Osteocyte (in vitro differentiated cells): ENCODE data around the gene ETHE1. TPM values are rescaled to one million over a fixed set of nuclear protein-coding genes. Genes with fewer than 3 reads are reported as not detected.

Experiments used
- DNase-seq: peaks from one replicate; pipeline ENCODE4 v3.0.0; 2021; ENCODE audit warnings: mixed read lengths; ENCODE audit not compliant: unreplicated experiment; ENCODE audit errors: extremely low spot score
- H3K27ac Mint-ChIP-seq: one replicate; pipeline ENCODE4 v1.8.0; 2021; ENCODE audit warnings: mild to moderate bottlenecking, mixed read lengths; ENCODE audit not compliant: unreplicated experiment
- H3K27me3 Mint-ChIP-seq: one replicate; pipeline ENCODE4 v1.8.0; 2021; ENCODE audit warnings: mixed read lengths; ENCODE audit not compliant: unreplicated experiment
- H3K36me3 Mint-ChIP-seq: one replicate; pipeline ENCODE4 v1.8.0; 2021; ENCODE audit warnings: mixed read lengths; ENCODE audit not compliant: unreplicated experiment
- H3K4me1 Mint-ChIP-seq: one replicate; pipeline ENCODE4 v1.8.0; 2021; ENCODE audit warnings: mixed read lengths; ENCODE audit not compliant: unreplicated experiment
- H3K4me3 Mint-ChIP-seq: one replicate; pipeline ENCODE4 v1.8.0; 2021; ENCODE audit warnings: mild to moderate bottlenecking, moderate library complexity, mixed read lengths; ENCODE audit not compliant: unreplicated experiment
- H3K9me3 Mint-ChIP-seq: one replicate; pipeline ENCODE4 v1.8.0; 2021; ENCODE audit warnings: mixed read lengths; ENCODE audit not compliant: unreplicated experiment
- total RNA-seq: library from RNA; stranded (reverse); gene quantifications from 2 replicates; pipeline ENCODE4 v1.2.1, GENCODE V29; 2021
- TF ChIP-seq, protein P1 (sequence below): fragments of 200-600 bp; sonication (generic); IDR thresholded peaks from 2 replicates; pipeline ENCODE4 v1.5.0; 2021; ENCODE audit warnings: antibody characterized with exemption, mild to moderate bottlenecking, moderate library complexity

The ETHE1 gene
- total RNA-seq, 1 donor from 2014 or later: 41.8 TPM

- no peak for DNase-seq
- peaks cover 19% of the 10 kb centered on the region for H3K4me1 Mint-ChIP-seq
- peaks cover 19% of the 10 kb centered on the region for H3K36me3 Mint-ChIP-seq
- no peaks in the 10 kb centered on the region for H3K27me3 Mint-ChIP-seq
- TF ChIP-seq, protein P1, sequence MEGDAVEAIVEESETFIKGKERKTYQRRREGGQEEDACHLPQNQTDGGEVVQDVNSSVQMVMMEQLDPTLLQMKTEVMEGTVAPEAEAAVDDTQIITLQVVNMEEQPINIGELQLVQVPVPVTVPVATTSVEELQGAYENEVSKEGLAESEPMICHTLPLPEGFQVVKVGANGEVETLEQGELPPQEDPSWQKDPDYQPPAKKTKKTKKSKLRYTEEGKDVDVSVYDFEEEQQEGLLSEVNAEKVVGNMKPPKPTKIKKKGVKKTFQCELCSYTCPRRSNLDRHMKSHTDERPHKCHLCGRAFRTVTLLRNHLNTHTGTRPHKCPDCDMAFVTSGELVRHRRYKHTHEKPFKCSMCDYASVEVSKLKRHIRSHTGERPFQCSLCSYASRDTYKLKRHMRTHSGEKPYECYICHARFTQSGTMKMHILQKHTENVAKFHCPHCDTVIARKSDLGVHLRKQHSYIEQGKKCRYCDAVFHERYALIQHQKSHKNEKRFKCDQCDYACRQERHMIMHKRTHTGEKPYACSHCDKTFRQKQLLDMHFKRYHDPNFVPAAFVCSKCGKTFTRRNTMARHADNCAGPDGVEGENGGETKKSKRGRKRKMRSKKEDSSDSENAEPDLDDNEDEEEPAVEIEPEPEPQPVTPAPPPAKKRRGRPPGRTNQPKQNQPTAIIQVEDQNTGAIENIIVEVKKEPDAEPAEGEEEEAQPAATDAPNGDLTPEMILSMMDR: no peak
- H3K9me3 Mint-ChIP-seq: peaks cover 5% of the 10 kb centered on the region
- H3K4me3 Mint-ChIP-seq: peak overlapping the region; percentile 88
- peak overlapping the region; percentile 97 for H3K27ac Mint-ChIP-seq
Measured at GRCh38 chr19:43534305-43534815, 7.4 kb upstream of the ETHE1 start.

DNA sequence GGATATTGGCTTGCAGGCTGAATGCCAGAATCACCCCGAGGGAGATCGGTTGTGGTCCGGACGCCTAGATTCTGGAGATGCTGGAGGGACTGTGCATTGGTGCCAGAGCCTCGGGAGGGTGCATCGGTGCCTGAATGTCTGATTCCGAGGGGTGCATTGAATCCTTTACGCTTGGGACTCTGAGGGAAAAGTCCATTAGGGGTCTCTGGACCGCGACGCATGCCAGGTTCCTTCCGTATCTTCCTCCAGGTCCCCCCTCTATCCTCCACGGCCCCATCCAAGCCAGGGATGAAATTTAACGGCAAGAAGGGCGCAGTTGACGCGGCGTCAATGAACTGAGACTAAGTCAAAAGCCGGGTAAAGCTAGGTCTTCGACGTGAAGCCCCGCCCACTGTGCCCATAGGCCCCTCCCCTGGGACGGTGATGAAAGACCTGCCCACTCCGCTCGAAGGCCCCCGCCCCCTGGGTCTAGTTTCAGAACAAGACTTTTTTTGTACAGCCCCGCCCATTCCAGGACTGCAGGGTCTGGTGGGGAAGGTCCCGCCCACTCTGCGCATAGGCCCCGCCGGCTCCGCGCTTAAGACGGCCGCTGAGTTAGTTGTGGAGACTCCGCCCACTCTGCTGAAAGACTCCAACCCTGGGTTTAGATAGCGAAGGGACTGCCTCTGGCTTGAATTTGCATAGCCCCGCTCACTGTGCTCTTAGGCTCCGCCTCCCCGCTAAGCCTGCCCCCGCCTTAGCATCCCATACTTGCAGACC lies 6.7 kb upstream of the ETHE1 start:
- Mint-ChIP-seq H3K4me1 (peaks cover 19% of the 10 kb centered on the region), H3K9me3 (no peaks in the 10 kb centered on the region), H3K36me3 (peaks cover 13% of the 10 kb centered on the region), H3K27me3 (no peaks in the 10 kb centered on the region), H3K27ac (peak overlapping the region; percentile 97), H3K4me3 (peak overlapping the region; percentile 88)
- DNase-seq: peak; percentile 99
- TF ChIP-seq, protein P1: no peak

DNA sequence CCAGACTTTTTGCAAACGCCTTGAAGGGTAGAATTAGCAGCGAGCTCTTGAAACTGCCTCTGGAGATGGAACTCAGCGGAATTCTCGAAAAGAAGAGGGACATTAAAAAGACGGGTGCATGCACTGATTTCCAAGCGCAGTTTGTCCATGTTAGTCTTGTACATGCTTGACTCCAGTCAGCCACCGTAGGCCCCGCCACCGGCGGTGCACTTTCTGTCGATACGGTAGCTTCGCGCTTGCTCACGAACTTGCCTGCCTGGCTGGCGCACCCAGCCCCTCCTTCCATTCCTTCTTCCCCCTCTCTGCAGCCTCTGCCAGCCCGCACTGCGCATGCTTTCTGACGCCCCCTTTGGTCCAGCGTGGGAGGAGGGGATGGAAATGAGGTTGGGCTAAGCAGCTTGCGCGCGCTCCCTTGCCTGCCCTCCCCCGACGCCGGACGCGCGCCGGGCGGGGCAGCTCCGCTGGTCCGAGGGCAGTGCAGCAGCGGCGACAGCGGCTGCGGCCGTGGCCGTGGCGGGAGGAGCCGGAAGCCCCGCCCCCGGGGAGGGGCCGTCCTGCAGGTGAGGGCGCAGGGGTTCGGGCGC lies 6.1 kb upstream of the ETHE1 start, which contains the start of gene ZNF575:
TSS of gene ZNF575 (plus strand) at position 227 of the 584 bp plus-strand sequence. CDS start 1,235 bp downstream, outside the sequence.
- peaks cover 21% of the 10 kb centered on the region for H3K4me1 Mint-ChIP-seq
- TF ChIP-seq, protein P1: no peak
- peak; percentile 96 for DNase-seq
- peak within 1 kb of the TSS; percentile 97 for H3K27ac Mint-ChIP-seq
- no peaks in the 10 kb centered on the region for H3K9me3 Mint-ChIP-seq
- peak within 1 kb of the TSS; percentile 88 for H3K4me3 Mint-ChIP-seq
- H3K36me3 Mint-ChIP-seq: peaks cover 7% of the 10 kb centered on the region
- no peaks in the 10 kb centered on the region for H3K27me3 Mint-ChIP-seq

- Mint-ChIP-seq H3K4me1 (peaks cover 24% of the 10 kb centered on the region), H3K27ac (peak overlapping the region; percentile 91), H3K4me3 (peak overlapping the region; percentile 88), H3K36me3 (peaks cover 6% of the 10 kb centered on the region), H3K27me3 (no peaks in the 10 kb centered on the region), H3K9me3 (no peaks in the 10 kb centered on the region)
- DNase-seq: no peak
- TF ChIP-seq, protein P1: no peak
Measured at GRCh38 chr19:43532571-43532961, 5.6 kb upstream of the ETHE1 start.
